Measurements from ENCODE around the gene FGF4. TPM values are rescaled to one million over a fixed set of nuclear protein-coding genes. Genes with fewer than 3 reads are reported as not detected.

Gene FGF4
- total RNA-seq, 2 donors from 2014 or later, result not detected

DNA sequence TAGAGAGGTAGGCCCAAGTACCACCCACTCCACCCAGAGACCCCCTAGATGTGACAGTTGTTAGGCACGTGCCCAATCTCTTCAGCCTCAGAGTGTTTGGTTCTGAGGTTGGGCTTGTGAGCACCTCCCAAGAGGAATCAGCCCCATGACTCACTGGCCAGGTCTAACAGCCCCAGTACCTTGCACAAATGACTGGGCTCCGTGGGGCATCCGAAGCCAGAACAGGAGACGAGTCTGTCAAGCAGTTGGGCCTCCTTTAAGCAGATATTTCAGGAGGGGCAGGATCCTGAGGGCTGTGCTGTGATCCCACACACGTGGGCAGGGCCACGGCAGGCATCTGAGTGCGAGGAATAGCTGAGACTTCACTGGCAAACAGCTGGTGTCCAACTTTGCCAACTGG, 42.2 kb downstream of the FGF4 start:
- TF ChIP-seq POLR2A (IDR thresholded peaks at IDR 0.05), result no peak
- TF ChIP-seq, protein P1, sequence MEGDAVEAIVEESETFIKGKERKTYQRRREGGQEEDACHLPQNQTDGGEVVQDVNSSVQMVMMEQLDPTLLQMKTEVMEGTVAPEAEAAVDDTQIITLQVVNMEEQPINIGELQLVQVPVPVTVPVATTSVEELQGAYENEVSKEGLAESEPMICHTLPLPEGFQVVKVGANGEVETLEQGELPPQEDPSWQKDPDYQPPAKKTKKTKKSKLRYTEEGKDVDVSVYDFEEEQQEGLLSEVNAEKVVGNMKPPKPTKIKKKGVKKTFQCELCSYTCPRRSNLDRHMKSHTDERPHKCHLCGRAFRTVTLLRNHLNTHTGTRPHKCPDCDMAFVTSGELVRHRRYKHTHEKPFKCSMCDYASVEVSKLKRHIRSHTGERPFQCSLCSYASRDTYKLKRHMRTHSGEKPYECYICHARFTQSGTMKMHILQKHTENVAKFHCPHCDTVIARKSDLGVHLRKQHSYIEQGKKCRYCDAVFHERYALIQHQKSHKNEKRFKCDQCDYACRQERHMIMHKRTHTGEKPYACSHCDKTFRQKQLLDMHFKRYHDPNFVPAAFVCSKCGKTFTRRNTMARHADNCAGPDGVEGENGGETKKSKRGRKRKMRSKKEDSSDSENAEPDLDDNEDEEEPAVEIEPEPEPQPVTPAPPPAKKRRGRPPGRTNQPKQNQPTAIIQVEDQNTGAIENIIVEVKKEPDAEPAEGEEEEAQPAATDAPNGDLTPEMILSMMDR (IDR thresholded peaks at IDR 0.05), result no peak
- DNase-seq, result no peak
- no peaks in the 10 kb centered on the region for H3K4me1 ChIP-seq
- H3K27ac ChIP-seq, result no peak overlapping the region
- no peak overlapping the region for H3K4me3 ChIP-seq
- H3K27me3 ChIP-seq, result no peaks in the 10 kb centered on the region
- no peaks in the 10 kb centered on the region for H3K36me3 ChIP-seq (replicated peaks in 1 of 2; ENCODE audit: insufficient read depth in 1 of 2, low read depth in 2 of 2)
- intact Hi-C loops (cut with DNase I), result no loop called here
- H3K9me3 ChIP-seq, result peaks cover 0 to 11% (median 0%) of the 10 kb centered on the region in 3 donors
- no peak for ATAC-seq
- 43 to 74% methylated on average over 3 to 6 of the region's 7 CpGs for WGBS, 2 donors

DNA sequence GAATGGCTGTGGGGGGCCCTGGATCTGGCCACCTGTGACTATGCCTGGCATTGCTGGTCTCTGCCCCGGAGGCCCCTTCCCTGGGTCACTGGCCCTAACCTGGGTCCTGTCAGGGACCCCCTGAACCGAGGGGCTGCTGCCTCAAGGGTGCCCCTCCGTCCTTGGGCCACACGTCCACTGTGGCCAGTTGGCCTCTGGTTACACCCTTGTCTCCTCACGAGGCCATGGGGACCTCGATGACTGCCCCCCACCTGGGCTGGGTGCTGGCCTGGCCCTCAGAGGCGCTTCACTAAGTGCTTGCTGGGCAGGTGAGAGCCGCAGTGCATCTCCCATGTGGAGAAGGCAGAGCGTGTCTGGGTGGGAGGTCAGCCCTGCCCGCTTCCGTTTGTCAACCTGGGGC, 44.0 kb downstream of the FGF4 start:
- no peak for TF ChIP-seq POLR2A (IDR thresholded peaks at IDR 0.05)
- TF ChIP-seq, protein P1 (IDR thresholded peaks at IDR 0.05), result no peak
- WGBS, 2 donors, result 67 to 76% methylated on average over 7 to 11 of the region's 11 CpGs
- peaks cover 0 to 10% (median 0%) of the 10 kb centered on the region in 3 donors for H3K9me3 ChIP-seq
- H3K27me3 ChIP-seq, result no peaks in the 10 kb centered on the region
- ATAC-seq (no peak), DNase-seq (no peak)
- no peak overlapping the region for H3K4me3 ChIP-seq
- H3K27ac ChIP-seq, result no peak overlapping the region
- H3K36me3 ChIP-seq (replicated peaks in 1 of 2; ENCODE audit: insufficient read depth in 1 of 2, low read depth in 2 of 2), result no peaks in the 10 kb centered on the region
- H3K4me1 ChIP-seq, result no peaks in the 10 kb centered on the region
- intact Hi-C loops (cut with DNase I), result no loop called here

DNA sequence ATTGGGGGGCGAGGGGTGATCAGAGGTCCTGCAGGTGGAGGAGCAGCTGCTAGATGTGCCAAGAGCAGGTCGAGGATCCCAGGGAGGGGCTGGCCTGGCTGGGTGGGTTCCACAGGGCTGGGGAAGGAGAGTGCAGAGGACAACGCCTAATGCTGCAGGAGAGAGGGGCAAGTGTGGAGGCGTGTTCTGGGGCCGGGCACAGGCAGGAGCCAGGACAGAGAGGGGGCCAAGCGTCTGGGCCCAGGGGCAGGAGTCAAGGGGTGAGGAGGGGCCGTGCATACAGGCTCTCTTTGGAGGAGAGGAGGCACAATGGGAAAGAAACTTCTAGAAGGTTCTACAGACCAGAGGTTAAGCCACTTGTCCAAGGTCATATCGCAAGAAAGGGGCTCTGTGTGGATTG, 44.6 kb downstream of the FGF4 start:
- no peak for ATAC-seq
- intact Hi-C loops (cut with DNase I), result no loop called here
- Histone ChIP-seq H3K9me3 (peaks cover 0 to 10% (median 0%) of the 10 kb centered on the region in 3 donors), H3K36me3 (replicated peaks in 1 of 2; ENCODE audit: insufficient read depth in 1 of 2, low read depth in 2 of 2) (no peaks in the 10 kb centered on the region), H3K27me3 (no peaks in the 10 kb centered on the region), H3K4me1 (no peaks in the 10 kb centered on the region), H3K4me3 (no peak overlapping the region), H3K27ac (no peak overlapping the region)
- 63 to 72% methylated on average over 8 of the region's 8 CpGs for WGBS, 2 donors
- no peak for DNase-seq
- TF ChIP-seq POLR2A (IDR thresholded peaks at IDR 0.05), result no peak

DNA sequence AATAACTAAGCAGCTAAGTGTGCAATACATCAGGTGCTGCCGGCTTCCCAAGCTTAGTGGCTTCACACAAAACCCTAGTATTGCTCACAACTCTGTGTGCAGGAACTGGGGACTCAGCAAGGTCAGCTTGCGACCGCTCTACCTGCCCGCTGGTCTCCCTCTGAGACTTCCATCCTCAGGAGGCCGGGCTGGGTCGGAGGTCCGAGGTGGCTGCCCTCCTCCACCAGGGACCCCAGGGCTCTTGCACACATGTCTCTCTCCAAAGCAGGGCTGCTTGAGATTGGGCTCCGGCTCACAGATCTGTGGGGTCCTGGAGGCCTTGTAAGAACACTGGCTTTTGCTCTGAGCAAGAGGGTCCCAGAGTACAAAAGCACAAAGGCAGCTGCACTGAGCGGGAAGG, 45.9 kb downstream of the FGF4 start:
- ATAC-seq (no peak), DNase-seq (no peak)
- no peak overlapping the region for H3K27ac ChIP-seq
- no peak for TF ChIP-seq POLR2A (IDR thresholded peaks at IDR 0.05)
- TF ChIP-seq, protein P1 (IDR thresholded peaks at IDR 0.05), result no peak
- H3K4me1 ChIP-seq, result no peaks in the 10 kb centered on the region
- peaks cover 0 to 5% (median 0%) of the 10 kb centered on the region in 3 donors for H3K9me3 ChIP-seq
- 70 to 77% methylated on average over 6 to 9 of the region's 9 CpGs for WGBS, 2 donors
- intact Hi-C loops (cut with DNase I), result no loop called here
- no peak overlapping the region for H3K4me3 ChIP-seq
- no peaks in the 10 kb centered on the region for H3K36me3 ChIP-seq (replicated peaks in 1 of 2; ENCODE audit: insufficient read depth in 1 of 2, low read depth in 2 of 2)
- no peaks in the 10 kb centered on the region for H3K27me3 ChIP-seq

DNA sequence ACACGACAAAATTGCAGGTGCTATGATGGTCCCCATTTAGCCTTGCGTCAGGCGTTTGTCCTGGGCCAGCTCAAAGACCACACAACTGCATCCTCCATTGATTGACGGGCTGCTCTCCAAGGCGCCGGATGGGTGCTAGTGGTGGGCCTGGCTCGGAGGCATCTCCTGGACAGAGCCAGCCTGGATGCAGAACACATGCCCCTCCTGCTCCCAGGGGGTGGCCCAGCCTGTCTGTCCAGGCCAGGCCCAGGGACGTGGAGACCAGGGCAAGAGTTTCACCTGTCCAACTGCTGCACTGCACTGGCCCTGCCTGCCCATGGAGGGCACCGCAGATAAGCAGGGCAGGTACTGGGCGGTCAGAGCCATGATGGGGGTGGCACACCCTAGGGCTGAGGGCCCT, 47.9 kb downstream of the FGF4 start:
- Histone ChIP-seq H3K9me3 (no peaks in the 10 kb centered on the region), H3K36me3 (replicated peaks in 1 of 2; ENCODE audit: insufficient read depth in 1 of 2, low read depth in 2 of 2) (no peaks in the 10 kb centered on the region), H3K27me3 (no peaks in the 10 kb centered on the region), H3K27ac (no peak overlapping the region), H3K4me3 (no peak overlapping the region), H3K4me1 (no peaks in the 10 kb centered on the region)
- DNase-seq, result no peak
- TF ChIP-seq, protein P1 (IDR thresholded peaks at IDR 0.05), result no peak
- TF ChIP-seq POLR2A (IDR thresholded peaks at IDR 0.05), result no peak
- intact Hi-C loops (cut with DNase I), result no loop called here
- no peak for ATAC-seq
- 73% methylated on average over 10 of the region's 10 CpGs; no CpG with 5 or more reads in 1 of the 2 donors for WGBS, 2 donors

Data from body of pancreas (tissue), 4 donors.